Osteocyte (in vitro differentiated cells): Measurements from ENCODE around the gene SATB1. TPM values are rescaled to one million over a fixed set of nuclear protein-coding genes. Genes with fewer than 3 reads are reported as not detected.

ENCODE experiments used
- DNase-seq: peaks from one replicate; pipeline ENCODE4 v3.0.0; 2021; ENCODE audit warnings: mixed read lengths; ENCODE audit not compliant: unreplicated experiment; ENCODE audit errors: extremely low spot score
- H3K27ac Mint-ChIP-seq: one replicate; pipeline ENCODE4 v1.8.0; 2021; ENCODE audit warnings: mild to moderate bottlenecking, mixed read lengths; ENCODE audit not compliant: unreplicated experiment
- H3K27me3 Mint-ChIP-seq: one replicate; pipeline ENCODE4 v1.8.0; 2021; ENCODE audit warnings: mixed read lengths; ENCODE audit not compliant: unreplicated experiment
- H3K36me3 Mint-ChIP-seq: one replicate; pipeline ENCODE4 v1.8.0; 2021; ENCODE audit warnings: mixed read lengths; ENCODE audit not compliant: unreplicated experiment
- H3K4me1 Mint-ChIP-seq: one replicate; pipeline ENCODE4 v1.8.0; 2021; ENCODE audit warnings: mixed read lengths; ENCODE audit not compliant: unreplicated experiment
- H3K4me3 Mint-ChIP-seq: one replicate; pipeline ENCODE4 v1.8.0; 2021; ENCODE audit warnings: mild to moderate bottlenecking, moderate library complexity, mixed read lengths; ENCODE audit not compliant: unreplicated experiment
- H3K9me3 Mint-ChIP-seq: one replicate; pipeline ENCODE4 v1.8.0; 2021; ENCODE audit warnings: mixed read lengths; ENCODE audit not compliant: unreplicated experiment
- CTCF ChIP-seq: fragments of 200-600 bp; sonication (generic); IDR thresholded peaks from 2 replicates; pipeline ENCODE4 v1.5.0; 2021; ENCODE audit warnings: antibody characterized with exemption, mild to moderate bottlenecking, moderate library complexity
- total RNA-seq: library from RNA; stranded (reverse); gene quantifications from 2 replicates; pipeline ENCODE4 v1.2.1, GENCODE V29; 2021

The SATB1 gene
- total RNA-seq, 1 donor from 2014 or later: 10.6 TPM

DNA sequence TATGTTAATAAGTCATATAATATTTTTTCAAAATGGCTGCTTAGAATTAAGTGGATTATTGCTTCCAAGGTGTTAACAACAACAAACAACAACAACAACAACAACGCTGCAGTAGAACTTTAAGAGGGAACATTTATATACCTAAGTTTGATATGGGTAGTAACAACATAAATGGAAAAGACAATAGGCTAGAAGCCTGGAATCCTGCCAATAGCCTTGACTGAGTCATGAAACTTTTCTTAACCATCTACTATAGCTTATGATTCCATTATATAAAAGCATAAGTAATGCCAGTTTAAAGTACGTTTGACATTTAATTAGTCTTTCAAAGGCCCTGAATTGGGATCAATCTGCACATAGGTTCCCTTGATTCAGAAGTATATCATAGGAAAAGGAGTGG is 31.2 kb downstream of the SATB1 start:
- no peak for TF ChIP-seq CTCF
- Mint-ChIP-seq H3K27ac (no peak overlapping the region), H3K4me3 (no peak overlapping the region), H3K27me3 (peaks cover 2% of the 10 kb centered on the region), H3K9me3 (no peaks in the 10 kb centered on the region), H3K4me1 (no peaks in the 10 kb centered on the region), H3K36me3 (peaks cover 10% of the 10 kb centered on the region)
- no peak for DNase-seq

GRCh38 chr3:18390024-18390660 is 35.0 kb downstream of the SATB1 start:
- peaks cover 2% of the 10 kb centered on the region for H3K27me3 Mint-ChIP-seq
- peaks cover 10% of the 10 kb centered on the region for H3K36me3 Mint-ChIP-seq
- DNase-seq: no peak
- H3K4me3 Mint-ChIP-seq: no peak overlapping the region
- no peaks in the 10 kb centered on the region for H3K4me1 Mint-ChIP-seq
- H3K9me3 Mint-ChIP-seq: no peaks in the 10 kb centered on the region
- no peak overlapping the region for H3K27ac Mint-ChIP-seq
- TF ChIP-seq CTCF: no peak

DNA sequence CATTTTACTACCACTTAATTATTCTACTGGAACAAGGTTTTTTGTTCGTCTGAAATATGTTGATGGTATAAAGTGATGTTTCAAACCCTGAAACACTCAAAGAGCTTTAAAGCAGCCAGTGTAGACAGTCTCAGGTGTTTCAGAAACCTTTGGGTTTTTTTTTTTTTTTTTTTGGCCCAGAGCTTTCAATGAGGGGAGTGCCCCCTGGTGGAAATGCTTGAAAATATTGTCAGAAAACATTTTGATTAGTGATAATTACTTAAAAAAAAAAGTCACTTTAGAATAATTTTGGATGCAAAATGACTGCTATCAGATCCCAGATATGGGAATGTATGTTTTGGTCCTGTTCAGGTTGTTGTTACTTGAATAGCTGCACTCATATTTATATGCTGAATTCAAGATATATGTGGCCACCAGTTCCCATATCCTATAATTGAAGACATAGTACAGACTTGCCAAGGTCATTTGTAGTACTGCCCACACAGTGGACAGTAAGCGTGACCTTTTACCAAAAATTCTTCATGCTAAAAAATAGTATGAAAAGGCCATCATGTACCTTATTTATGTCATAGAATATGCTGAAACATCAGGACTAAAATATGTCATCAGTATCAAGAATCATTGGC is 35.9 kb downstream of the SATB1 start:
- TF ChIP-seq CTCF: peak; percentile 78
- DNase-seq: no peak
- no peaks in the 10 kb centered on the region for H3K4me1 Mint-ChIP-seq
- peaks cover 2% of the 10 kb centered on the region for H3K36me3 Mint-ChIP-seq
- no peak overlapping the region for H3K27ac Mint-ChIP-seq
- H3K27me3 Mint-ChIP-seq: peaks cover 2% of the 10 kb centered on the region
- no peak overlapping the region for H3K4me3 Mint-ChIP-seq
- no peaks in the 10 kb centered on the region for H3K9me3 Mint-ChIP-seq

- H3K36me3 Mint-ChIP-seq: no peaks in the 10 kb centered on the region
- TF ChIP-seq CTCF: no peak
- peaks cover 2% of the 10 kb centered on the region for H3K27me3 Mint-ChIP-seq
- DNase-seq: no peak
- no peaks in the 10 kb centered on the region for H3K9me3 Mint-ChIP-seq
- H3K27ac Mint-ChIP-seq: no peak overlapping the region
- H3K4me1 Mint-ChIP-seq: no peaks in the 10 kb centered on the region
- H3K4me3 Mint-ChIP-seq: no peak overlapping the region
Measured at GRCh38 chr3:18386274-18386890, 38.8 kb downstream of the SATB1 start.

DNA sequence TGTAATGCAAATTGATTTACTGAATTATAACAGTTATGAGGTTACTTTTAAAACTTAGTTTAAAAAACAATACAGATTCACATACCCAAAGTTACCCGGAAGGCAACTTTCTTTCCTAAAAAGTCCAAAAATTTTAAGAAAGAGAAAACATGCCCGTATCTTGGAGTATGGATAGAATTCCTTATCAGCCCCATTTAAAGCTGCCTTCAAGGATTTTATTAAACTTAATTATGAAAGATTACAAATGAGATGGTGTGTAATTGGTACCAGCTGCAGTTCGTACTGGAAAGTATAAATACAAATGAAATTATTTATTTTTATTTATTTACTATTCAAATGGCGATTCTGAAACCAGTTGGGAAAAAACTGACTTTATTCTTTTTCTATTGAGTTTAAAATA is 39.4 kb downstream of the SATB1 start:
- Mint-ChIP-seq H3K36me3 (no peaks in the 10 kb centered on the region), H3K9me3 (no peaks in the 10 kb centered on the region), H3K4me3 (no peak overlapping the region), H3K27me3 (peaks cover 2% of the 10 kb centered on the region), H3K27ac (no peak overlapping the region), H3K4me1 (no peaks in the 10 kb centered on the region)
- no peak for TF ChIP-seq CTCF
- no peak for DNase-seq
